ENCODE measurements around the gene DOCK11. TPM values are rescaled to one million over a fixed set of nuclear protein-coding genes. Genes with fewer than 3 reads are reported as not detected.

DOCK11 gene
- total RNA-seq, 2 donors from 2014 or later, result 41.6 to 44.9 TPM

- H3K9me3 Mint-ChIP-seq, result no peaks in the 10 kb centered on the region
- ATAC-seq (no peak), DNase-seq (ENCODE audit: low spot score in 2 of 2) (no peak)
- no peak overlapping the region for H3K27ac Mint-ChIP-seq
- no peaks in the 10 kb centered on the region for H3K36me3 Mint-ChIP-seq
Measured at GRCh38 chrX:118621081-118621759, 125.6 kb downstream of the DOCK11 start.

GRCh38 chrX:118623062-118623461 lies 127.4 kb downstream of the DOCK11 start:
- Mint-ChIP-seq H3K36me3 (no peaks in the 10 kb centered on the region), H3K9me3 (no peaks in the 10 kb centered on the region), H3K27ac (no peak overlapping the region)
- ATAC-seq (no peak), DNase-seq (ENCODE audit: low spot score in 2 of 2) (no peak)

- Mint-ChIP-seq H3K27ac (peak overlapping the region in 1 of 2 donors; percentile 14), H3K36me3 (no peaks in the 10 kb centered on the region), H3K9me3 (no peaks in the 10 kb centered on the region)
- ATAC-seq (no peak), DNase-seq (ENCODE audit: low spot score in 2 of 2) (no peak)
Measured at GRCh38 chrX:118626346-118626745, 130.7 kb downstream of the DOCK11 start.

GRCh38 chrX:118627084-118627758 lies 131.6 kb downstream of the DOCK11 start:
- DNase-seq (ENCODE audit: low spot score in 2 of 2) (no peak), ATAC-seq (no peak)
- H3K27ac Mint-ChIP-seq, result no peak overlapping the region
- no peaks in the 10 kb centered on the region for H3K9me3 Mint-ChIP-seq
- H3K36me3 Mint-ChIP-seq, result no peaks in the 10 kb centered on the region

- DNase-seq (ENCODE audit: low spot score in 2 of 2), result no peak
- Mint-ChIP-seq H3K27ac (no peak overlapping the region), H3K36me3 (peaks cover 0 to 5% of the 10 kb centered on the region in 2 donors), H3K9me3 (no peaks in the 10 kb centered on the region)
- ATAC-seq, result no peak
Measured at GRCh38 chrX:118630848-118631247, 135.2 kb downstream of the DOCK11 start.

GRCh38 chrX:118631586-118631985 lies 136.0 kb downstream of the DOCK11 start:
- peak overlapping the region in 1 of 2 donors; percentile 18 for H3K27ac Mint-ChIP-seq
- no peak for ATAC-seq
- H3K9me3 Mint-ChIP-seq, result no peaks in the 10 kb centered on the region
- no peak for DNase-seq (ENCODE audit: low spot score in 2 of 2)
- peaks cover 0 to 5% of the 10 kb centered on the region in 2 donors for H3K36me3 Mint-ChIP-seq

GRCh38 chrX:118632862-118633261 lies 137.2 kb downstream of the DOCK11 start:
- no peak for ATAC-seq
- no peak for DNase-seq (ENCODE audit: low spot score in 2 of 2)
- peaks cover 0 to 5% of the 10 kb centered on the region in 2 donors for H3K36me3 Mint-ChIP-seq
- H3K27ac Mint-ChIP-seq, result peak overlapping the region in 1 of 2 donors; percentile 60
- no peaks in the 10 kb centered on the region for H3K9me3 Mint-ChIP-seq

- H3K9me3 Mint-ChIP-seq, result no peaks in the 10 kb centered on the region
- peak in 1 of 2 donors; percentile 79 for ATAC-seq
- DNase-seq (ENCODE audit: low spot score in 2 of 2), result no peak
- H3K27ac Mint-ChIP-seq, result peak overlapping the region in 1 of 2 donors; percentile 65
- H3K36me3 Mint-ChIP-seq, result peaks cover 0 to 5% of the 10 kb centered on the region in 2 donors
Measured at GRCh38 chrX:118633530-118633929, 137.9 kb downstream of the DOCK11 start.

- Mint-ChIP-seq H3K27ac (no peak overlapping the region), H3K36me3 (peaks cover 0 to 5% of the 10 kb centered on the region in 2 donors), H3K9me3 (no peaks in the 10 kb centered on the region)
- ATAC-seq (no peak), DNase-seq (ENCODE audit: low spot score in 2 of 2) (no peak)
Measured at GRCh38 chrX:118634336-118634735, 138.7 kb downstream of the DOCK11 start.

- Mint-ChIP-seq H3K9me3 (no peaks in the 10 kb centered on the region), H3K27ac (peak overlapping the region in 1 of 2 donors; percentile 74)
Measured at GRCh38 chrX:118637997-118638396, 142.4 kb downstream of the DOCK11 start.

GRCh38 chrX:118644378-118644777 lies 148.8 kb downstream of the DOCK11 start:
- Mint-ChIP-seq H3K9me3 (no peaks in the 10 kb centered on the region), H3K27ac (no peak overlapping the region)

More at GRCh38 chrX:118637997-118638396, 142.4 kb downstream of the DOCK11 start:
- DNase-seq (ENCODE audit: low spot score in 2 of 2) (no peak), ATAC-seq (no peak)
- H3K36me3 Mint-ChIP-seq, result peaks cover 0 to 5% of the 10 kb centered on the region in 2 donors

GRCh38 chrX:118652717-118653116 lies 157.1 kb downstream of the DOCK11 start:
- DNase-seq (ENCODE audit: low spot score in 2 of 2) (no peak), ATAC-seq (no peak)
- Mint-ChIP-seq H3K36me3 (no peaks in the 10 kb centered on the region), H3K9me3 (no peaks in the 10 kb centered on the region), H3K27ac (no peak overlapping the region)

More at GRCh38 chrX:118644378-118644777, 148.8 kb downstream of the DOCK11 start:
- no peaks in the 10 kb centered on the region for H3K36me3 Mint-ChIP-seq
- ATAC-seq, result no peak
- DNase-seq (ENCODE audit: low spot score in 2 of 2), result no peak

GRCh38 chrX:118654331-118654730 lies 158.7 kb downstream of the DOCK11 start:
- ATAC-seq (no peak), DNase-seq (ENCODE audit: low spot score in 2 of 2) (no peak)
- no peak overlapping the region for H3K27ac Mint-ChIP-seq
- peaks cover 0 to 4% of the 10 kb centered on the region in 2 donors for H3K36me3 Mint-ChIP-seq
- no peaks in the 10 kb centered on the region for H3K9me3 Mint-ChIP-seq

- ATAC-seq, result no peak
- H3K9me3 Mint-ChIP-seq, result no peaks in the 10 kb centered on the region
- H3K36me3 Mint-ChIP-seq, result peaks cover 0 to 5% of the 10 kb centered on the region in 2 donors
Measured at GRCh38 chrX:118655561-118656246, 160.1 kb downstream of the DOCK11 start.

GRCh38 chrX:118657413-118657812 lies 161.8 kb downstream of the DOCK11 start:
- H3K36me3 Mint-ChIP-seq, result peaks cover 0 to 5% of the 10 kb centered on the region in 2 donors
- H3K9me3 Mint-ChIP-seq, result no peaks in the 10 kb centered on the region
- H3K27ac Mint-ChIP-seq, result no peak overlapping the region
- DNase-seq (ENCODE audit: low spot score in 2 of 2) (no peak), ATAC-seq (no peak)

More at GRCh38 chrX:118655561-118656246, 160.1 kb downstream of the DOCK11 start:
- DNase-seq (ENCODE audit: low spot score in 2 of 2), result no peak
- H3K27ac Mint-ChIP-seq, result no peak overlapping the region

GRCh38 chrX:118660085-118660484 lies 164.5 kb downstream of the DOCK11 start:
- H3K27ac Mint-ChIP-seq, result no peak overlapping the region
- no peak for DNase-seq (ENCODE audit: low spot score in 2 of 2)
- H3K9me3 Mint-ChIP-seq, result no peaks in the 10 kb centered on the region
- ATAC-seq, result no peak
- peaks cover 0 to 5% of the 10 kb centered on the region in 2 donors for H3K36me3 Mint-ChIP-seq

- ATAC-seq (no peak), DNase-seq (ENCODE audit: low spot score in 2 of 2) (no peak)
- H3K27ac Mint-ChIP-seq, result no peak overlapping the region
- H3K36me3 Mint-ChIP-seq, result peaks cover 0 to 5% of the 10 kb centered on the region in 2 donors
- no peaks in the 10 kb centered on the region for H3K9me3 Mint-ChIP-seq
Measured at GRCh38 chrX:118665204-118665603, 169.6 kb downstream of the DOCK11 start.
